ENCODE results near the gene RUNDC1.

RUNDC1 gene

GRCh38 chr17:43020030-43020621 lies 39.8 kb downstream of the RUNDC1 start:
- Histone ChIP-seq H3K9me3 (ENCODE audit: insufficient read depth, low read length) (no peaks in the 10 kb centered on the region), H3K9ac (ENCODE audit: insufficient read length, low read depth) (peak overlapping the region; percentile 62), H3K36me3 (ENCODE audit: insufficient read depth, insufficient read length, low read length) (peaks cover 40% of the 10 kb centered on the region), H3K27me3 (ENCODE audit: insufficient read depth, insufficient read length) (no peaks in the 10 kb centered on the region), H3K4me3 (ENCODE audit: insufficient read length, low read depth) (peak overlapping the region; percentile 13), H3K4me1 (ENCODE audit: insufficient read depth, insufficient read length) (peaks cover 21% of the 10 kb centered on the region)
- TF ChIP-seq YY1 (IDR thresholded peaks at IDR 0.05; ENCODE audit: insufficient read depth, insufficient read length): no peak
- no peak for TF ChIP-seq SUZ12 (IDR thresholded peaks at IDR 0.05; ENCODE audit: extremely low read depth, insufficient read depth, insufficient read length)
- no peak for TF ChIP-seq ZNF274 (IDR thresholded peaks at IDR 0.05; ENCODE audit: low read depth, low read length)
- DNase-seq (ENCODE audit: low read depth, low spot score): no peak

- DNase-seq (ENCODE audit: low read depth, low spot score): no peak
- H3K9me3 ChIP-seq (ENCODE audit: insufficient read depth, low read length): no peaks in the 10 kb centered on the region
- H3K4me3 ChIP-seq (ENCODE audit: insufficient read length, low read depth): peak overlapping the region; percentile 99
- H3K36me3 ChIP-seq (ENCODE audit: insufficient read depth, insufficient read length, low read length): peaks cover 31% of the 10 kb centered on the region
- H3K27me3 ChIP-seq (ENCODE audit: insufficient read depth, insufficient read length): no peaks in the 10 kb centered on the region
- H3K4me1 ChIP-seq (ENCODE audit: insufficient read depth, insufficient read length): peaks cover 17% of the 10 kb centered on the region
- peak overlapping the region; percentile 97 for H3K9ac ChIP-seq (ENCODE audit: insufficient read length, low read depth)
- TF ChIP-seq SUZ12 (IDR thresholded peaks at IDR 0.05; ENCODE audit: extremely low read depth, insufficient read depth, insufficient read length) (no peak), ZNF274 (IDR thresholded peaks at IDR 0.05; ENCODE audit: low read depth, low read length) (no peak), YY1 (IDR thresholded peaks at IDR 0.05; ENCODE audit: insufficient read depth, insufficient read length) (no peak)
Observed at GRCh38 chr17:43020789-43021740, 40.7 kb downstream of the RUNDC1 start.

DNA sequence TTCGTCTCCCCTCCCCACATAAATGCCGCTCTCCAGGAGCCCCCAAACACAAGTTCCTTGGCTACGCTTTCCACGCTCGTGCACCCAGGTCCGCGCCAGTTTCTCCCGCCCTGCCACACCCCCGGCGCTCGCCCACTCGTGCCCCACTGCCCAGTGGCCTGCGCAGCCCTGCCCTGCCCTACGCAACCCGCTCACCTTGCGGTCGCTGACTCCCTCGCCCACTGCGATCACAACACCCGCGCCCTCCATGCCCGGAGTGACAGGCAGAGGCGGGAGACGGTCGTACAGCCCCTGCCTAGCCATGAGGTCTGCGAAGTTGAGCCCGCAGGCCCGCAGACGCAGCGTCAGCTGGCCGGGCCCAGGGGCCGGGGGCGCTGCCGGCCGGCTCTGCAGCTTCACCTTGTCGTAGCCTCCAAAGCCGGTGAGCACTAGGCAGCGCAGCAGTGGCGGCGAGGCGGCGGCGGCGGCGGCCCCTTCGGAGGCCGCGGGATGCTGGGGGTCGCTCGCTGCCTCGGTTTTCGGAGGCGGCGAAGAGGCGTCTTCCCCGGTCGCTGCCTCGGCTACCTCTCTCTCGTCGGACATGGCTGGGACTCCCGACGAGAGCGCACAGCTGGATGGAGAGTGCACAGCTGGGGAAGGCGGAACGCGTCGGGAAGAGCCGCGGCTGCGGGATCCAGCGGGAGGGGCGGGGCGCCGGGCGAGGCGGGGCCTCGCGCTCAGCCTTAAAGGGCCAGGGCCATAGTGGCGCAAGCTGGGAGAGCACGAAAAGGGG lies 41.6 kb downstream of the RUNDC1 start, which contains the start of gene VAT1:
Gene VAT1 (minus strand): TSS at position 645 of the 772 bp plus-strand sequence. CDS start 63 bp downstream, at position 582.
- H3K4me1 ChIP-seq (ENCODE audit: insufficient read depth, insufficient read length): peaks cover 17% of the 10 kb centered on the region
- TF ChIP-seq YY1 (IDR thresholded peaks at IDR 0.05; ENCODE audit: insufficient read depth, insufficient read length) (no peak), ZNF274 (IDR thresholded peaks at IDR 0.05; ENCODE audit: low read depth, low read length) (no peak), SUZ12 (IDR thresholded peaks at IDR 0.05; ENCODE audit: extremely low read depth, insufficient read depth, insufficient read length) (no peak)
- H3K9me3 ChIP-seq (ENCODE audit: insufficient read depth, low read length): no peaks in the 10 kb centered on the region
- peak within 1 kb of the TSS; percentile 97 for H3K9ac ChIP-seq (ENCODE audit: insufficient read length, low read depth)
- peak within 1 kb of the TSS; percentile 99 for H3K4me3 ChIP-seq (ENCODE audit: insufficient read length, low read depth)
- H3K27me3 ChIP-seq (ENCODE audit: insufficient read depth, insufficient read length): no peaks in the 10 kb centered on the region
- DNase-seq (ENCODE audit: low read depth, low spot score): peak; percentile 68
- peaks cover 22% of the 10 kb centered on the region for H3K36me3 ChIP-seq (ENCODE audit: insufficient read depth, insufficient read length, low read length)

- peaks cover 16% of the 10 kb centered on the region for H3K4me1 ChIP-seq (ENCODE audit: insufficient read depth, insufficient read length)
- H3K9ac ChIP-seq (ENCODE audit: insufficient read length, low read depth): peak within 1 kb of the TSS; percentile 90
- peaks cover 17% of the 10 kb centered on the region for H3K36me3 ChIP-seq (ENCODE audit: insufficient read depth, insufficient read length, low read length)
- DNase-seq (ENCODE audit: low read depth, low spot score): peak; percentile 90
- H3K9me3 ChIP-seq (ENCODE audit: insufficient read depth, low read length): no peaks in the 10 kb centered on the region
- peak within 1 kb of the TSS; percentile 80 for H3K4me3 ChIP-seq (ENCODE audit: insufficient read length, low read depth)
- no peak for TF ChIP-seq SUZ12 (IDR thresholded peaks at IDR 0.05; ENCODE audit: extremely low read depth, insufficient read depth, insufficient read length)
- TF ChIP-seq YY1 (IDR thresholded peaks at IDR 0.05; ENCODE audit: insufficient read depth, insufficient read length): no peak
- no peak for TF ChIP-seq ZNF274 (IDR thresholded peaks at IDR 0.05; ENCODE audit: low read depth, low read length)
- H3K27me3 ChIP-seq (ENCODE audit: insufficient read depth, insufficient read length): no peaks in the 10 kb centered on the region
Observed at GRCh38 chr17:43024407-43025289, 44.3 kb downstream of the RUNDC1 start, which contains the start of gene RND2. Gene RND2, plus strand, starts transcription at chr17:43025231. Its CDS starts 117 bp downstream, at chr17:43025348.

GRCh38 chr17:43025290-43025657 lies 44.9 kb downstream of the RUNDC1 start:
- Histone ChIP-seq H3K9ac (ENCODE audit: insufficient read length, low read depth) (peak overlapping the region; percentile 90), H3K4me3 (ENCODE audit: insufficient read length, low read depth) (peak overlapping the region; percentile 76), H3K27me3 (ENCODE audit: insufficient read depth, insufficient read length) (no peaks in the 10 kb centered on the region), H3K4me1 (ENCODE audit: insufficient read depth, insufficient read length) (peaks cover 16% of the 10 kb centered on the region), H3K9me3 (ENCODE audit: insufficient read depth, low read length) (no peaks in the 10 kb centered on the region), H3K36me3 (ENCODE audit: insufficient read depth, insufficient read length, low read length) (peaks cover 14% of the 10 kb centered on the region)
- TF ChIP-seq SUZ12 (IDR thresholded peaks at IDR 0.05; ENCODE audit: extremely low read depth, insufficient read depth, insufficient read length): no peak
- TF ChIP-seq ZNF274 (IDR thresholded peaks at IDR 0.05; ENCODE audit: low read depth, low read length): no peak
- TF ChIP-seq YY1 (IDR thresholded peaks at IDR 0.05; ENCODE audit: insufficient read depth, insufficient read length): no peak
- DNase-seq (ENCODE audit: low read depth, low spot score): no peak

Data from NT2/D1 (cell line).